ENCODE data around the gene H2BK1. TPM values are rescaled to one million over a fixed set of nuclear protein-coding genes. Genes with fewer than 3 reads are reported as not detected.

The H2BK1 gene
- total RNA-seq = not detected in 2 replicates

DNA sequence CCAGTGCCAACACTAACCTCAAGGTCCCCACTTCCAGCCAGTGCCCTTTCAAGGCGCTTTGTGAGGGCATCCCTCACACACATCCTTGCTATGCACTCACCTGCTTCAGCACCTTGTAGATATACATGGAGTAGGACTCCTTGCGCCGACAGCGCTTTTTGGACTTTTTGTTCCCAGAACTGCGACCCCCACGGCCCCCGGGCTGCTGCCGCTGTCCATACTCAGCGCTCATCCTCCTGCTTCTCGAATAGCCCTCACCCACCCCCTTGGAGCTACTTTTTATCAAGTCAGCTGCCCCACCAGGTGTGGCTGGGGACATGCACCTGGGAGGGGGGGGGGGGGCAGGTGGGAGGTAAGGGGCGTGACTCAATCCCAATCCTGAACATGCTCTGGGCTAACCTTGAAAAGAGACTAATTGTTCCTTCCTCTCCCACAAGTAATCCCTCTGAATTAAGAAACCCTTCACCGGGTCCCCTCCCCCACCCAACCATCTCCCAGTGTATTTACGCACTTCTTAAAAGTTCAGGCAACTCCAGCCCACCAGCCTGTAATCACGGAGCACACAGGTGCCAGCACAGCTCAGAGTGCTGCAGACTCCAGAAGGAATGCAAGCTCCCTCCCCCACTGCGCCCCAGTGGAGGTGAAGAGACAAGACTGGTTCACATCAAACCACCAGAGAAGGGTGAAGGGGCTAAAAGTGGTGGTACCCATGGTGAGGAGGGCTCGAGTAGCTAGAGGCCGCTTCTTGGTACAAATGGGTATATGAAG, at the start of gene H2BK1:
Gene H2BK1 (minus strand): TSS at position 402 of the 768 bp plus-strand sequence. CDS start 170 bp downstream, at position 232.

DNA sequence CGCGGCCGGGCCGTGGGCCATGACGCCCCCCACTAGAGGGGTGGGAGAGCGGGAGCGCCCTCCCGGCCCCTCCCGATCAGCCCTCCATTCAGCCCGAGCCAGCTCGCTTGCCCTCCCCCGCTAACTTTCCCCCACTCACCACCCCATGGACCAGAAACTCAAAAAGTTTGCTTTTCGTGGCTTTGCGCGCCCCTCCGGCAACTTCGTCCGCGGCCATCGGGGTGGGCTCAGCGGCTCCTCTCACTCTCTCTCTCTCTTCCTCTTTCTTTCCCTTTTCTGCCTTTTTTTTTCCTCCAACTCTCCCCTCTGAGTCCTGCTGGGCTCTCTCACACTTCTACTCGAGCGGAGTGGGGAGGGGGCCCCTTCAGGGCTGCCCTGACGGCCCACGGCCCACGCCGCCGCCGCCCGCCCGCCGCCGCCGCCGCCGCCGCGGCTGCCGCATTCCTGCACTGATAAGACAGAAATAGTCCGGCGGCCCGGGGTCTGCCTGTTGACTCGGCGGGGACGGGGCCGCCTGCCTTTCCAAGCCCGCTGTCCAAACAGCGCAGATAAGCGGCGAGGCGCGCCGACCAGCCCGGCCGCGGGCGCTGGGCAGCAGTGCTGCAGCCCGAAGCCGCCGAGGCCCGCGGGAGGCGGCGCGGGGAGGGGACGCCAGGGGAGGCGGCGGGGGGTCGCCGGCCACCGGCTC, 38.2 kb upstream of the H2BK1 start, which contains the start of gene SMARCD3:
Gene SMARCD3 (minus strand): TSS at position 349 of the 688 bp plus-strand sequence. CDS start 132 bp downstream, at position 217.

DNA sequence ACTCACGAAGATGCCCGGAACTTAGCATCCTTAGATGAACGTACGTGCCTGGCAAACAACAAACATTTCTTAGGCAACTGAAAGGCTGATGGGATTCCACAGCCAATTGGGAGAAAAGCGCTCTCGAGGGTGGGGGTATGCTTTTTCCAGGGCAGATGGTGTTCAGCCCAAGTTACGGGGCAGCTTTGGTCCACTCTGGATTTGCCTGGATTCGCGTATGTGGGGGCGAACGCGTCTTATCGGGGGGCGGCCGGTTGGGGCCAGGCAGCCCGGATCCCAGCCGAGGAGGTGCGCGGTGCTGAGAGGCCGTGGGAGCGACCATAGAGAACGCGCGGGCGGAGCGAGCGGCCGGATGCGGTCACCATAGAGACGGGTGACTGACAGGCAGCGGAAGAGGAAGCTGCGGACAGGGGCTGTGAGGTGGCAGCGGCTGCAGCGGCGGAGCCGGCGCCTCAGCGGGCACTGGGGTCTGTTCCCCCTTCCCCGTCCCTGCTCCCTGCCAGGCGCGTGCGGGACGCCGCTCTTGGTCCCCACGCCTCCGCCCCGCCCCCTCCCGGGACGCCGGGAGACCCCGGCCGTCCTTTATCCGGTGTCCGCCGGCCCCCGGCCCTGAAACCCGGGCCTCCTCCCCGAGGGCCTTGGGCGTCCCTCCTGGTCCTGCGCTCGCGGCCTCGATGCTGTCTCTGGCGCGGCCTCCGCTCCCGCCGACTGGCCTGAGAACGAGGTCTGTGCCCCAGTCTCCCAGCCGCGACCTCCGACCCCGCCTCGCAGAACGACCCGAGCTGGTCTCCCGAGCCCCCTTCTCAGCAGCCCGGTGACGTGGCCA, 22.0 kb upstream of the H2BK1 start, which contains the start of gene CHPF2:
Gene CHPF2 (plus strand): TSS at position 393 of the 826 bp plus-strand sequence. CDS start 1,529 bp downstream, outside the sequence.

DNA sequence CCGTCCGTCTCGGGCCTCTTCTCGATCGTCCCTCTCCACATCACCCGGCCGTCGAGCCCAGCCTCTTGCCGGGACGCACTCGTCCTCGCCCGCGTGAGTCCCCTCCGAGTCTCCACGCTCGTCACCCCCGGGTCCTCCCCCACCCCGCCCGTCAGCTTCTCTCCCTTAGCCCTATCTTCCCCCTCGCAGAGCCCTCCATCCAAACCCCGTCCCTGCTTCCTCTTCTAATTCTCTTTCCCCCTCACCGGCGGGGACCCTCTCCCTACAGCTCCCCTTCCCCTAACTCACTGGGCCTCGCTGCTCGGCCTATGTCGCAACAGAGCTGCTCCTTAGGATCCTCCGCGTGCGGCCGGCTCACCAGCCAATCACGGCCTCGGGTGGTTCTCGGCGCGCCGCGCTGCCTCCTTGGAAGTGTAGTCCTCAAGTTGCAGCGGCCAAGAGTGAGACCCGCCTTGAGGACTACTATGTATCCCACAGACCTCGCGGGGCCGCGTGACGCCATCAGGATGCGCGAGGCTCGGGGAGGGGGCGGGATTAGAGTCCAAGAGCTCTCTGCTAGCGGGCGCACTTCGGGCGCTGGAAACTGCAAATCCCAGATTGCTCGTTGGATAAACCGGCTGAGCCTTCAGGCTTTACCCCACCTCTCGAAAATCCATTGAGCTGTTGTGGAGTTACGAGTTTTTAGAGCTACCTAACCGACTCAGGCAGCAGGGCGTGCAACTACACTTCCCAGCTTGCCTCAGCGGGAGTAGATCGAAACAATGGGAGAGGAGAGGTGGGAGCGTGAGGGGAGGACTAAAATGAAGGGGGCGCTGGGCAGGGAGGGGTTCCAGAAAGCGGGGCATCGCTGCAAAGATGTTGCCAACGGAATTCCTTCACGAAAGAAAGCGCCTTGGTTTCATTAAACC, 16.8 kb upstream of the H2BK1 start, which contains the start of gene ABCF2:
Gene ABCF2 (minus strand): TSS at position 331 of the 908 bp plus-strand sequence. CDS start 747 bp downstream, outside the sequence.

DNA sequence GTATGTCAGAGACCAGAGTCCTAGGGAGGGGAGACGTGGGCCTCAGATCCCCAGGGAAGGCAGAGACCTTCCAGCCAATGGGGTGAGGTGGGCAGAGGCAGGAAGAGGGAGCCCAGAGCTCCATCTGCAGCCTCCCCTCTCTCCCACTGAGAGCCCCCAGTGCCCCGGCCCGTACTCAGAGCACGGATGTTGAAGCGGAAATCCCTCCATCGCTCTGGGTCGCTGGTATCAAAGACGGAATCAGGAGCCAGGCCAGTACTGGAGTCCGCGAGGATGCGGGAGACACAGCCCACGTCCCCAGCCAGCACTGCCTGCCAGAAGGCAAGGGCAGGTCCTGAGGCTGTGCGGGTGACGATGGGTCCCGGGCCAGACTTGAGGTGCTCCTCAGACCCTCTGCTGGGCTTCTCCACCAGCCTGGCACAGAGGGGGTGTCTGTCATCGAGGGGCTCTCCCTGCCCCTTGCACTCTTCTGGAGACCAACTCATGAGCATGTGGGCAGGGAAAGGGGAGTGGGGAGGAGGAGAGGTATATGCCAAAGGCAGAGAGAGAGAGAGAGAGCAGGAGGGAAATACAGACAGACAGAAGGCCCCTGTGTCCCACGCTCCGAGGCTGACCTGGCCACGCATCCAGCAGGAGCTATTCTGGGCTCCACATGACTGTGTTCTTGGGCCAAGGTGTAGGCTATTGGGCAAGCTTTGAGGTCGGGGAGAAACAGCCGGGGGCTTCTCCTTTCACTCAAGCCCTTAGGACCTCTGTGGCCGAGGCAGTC, 23.5 kb downstream of the H2BK1 start, which contains the start of gene ASB10:
Gene ASB10 (minus strand): TSS at position 611 of the 769 bp plus-strand sequence. CDS start 120 bp downstream, at position 491.

DNA sequence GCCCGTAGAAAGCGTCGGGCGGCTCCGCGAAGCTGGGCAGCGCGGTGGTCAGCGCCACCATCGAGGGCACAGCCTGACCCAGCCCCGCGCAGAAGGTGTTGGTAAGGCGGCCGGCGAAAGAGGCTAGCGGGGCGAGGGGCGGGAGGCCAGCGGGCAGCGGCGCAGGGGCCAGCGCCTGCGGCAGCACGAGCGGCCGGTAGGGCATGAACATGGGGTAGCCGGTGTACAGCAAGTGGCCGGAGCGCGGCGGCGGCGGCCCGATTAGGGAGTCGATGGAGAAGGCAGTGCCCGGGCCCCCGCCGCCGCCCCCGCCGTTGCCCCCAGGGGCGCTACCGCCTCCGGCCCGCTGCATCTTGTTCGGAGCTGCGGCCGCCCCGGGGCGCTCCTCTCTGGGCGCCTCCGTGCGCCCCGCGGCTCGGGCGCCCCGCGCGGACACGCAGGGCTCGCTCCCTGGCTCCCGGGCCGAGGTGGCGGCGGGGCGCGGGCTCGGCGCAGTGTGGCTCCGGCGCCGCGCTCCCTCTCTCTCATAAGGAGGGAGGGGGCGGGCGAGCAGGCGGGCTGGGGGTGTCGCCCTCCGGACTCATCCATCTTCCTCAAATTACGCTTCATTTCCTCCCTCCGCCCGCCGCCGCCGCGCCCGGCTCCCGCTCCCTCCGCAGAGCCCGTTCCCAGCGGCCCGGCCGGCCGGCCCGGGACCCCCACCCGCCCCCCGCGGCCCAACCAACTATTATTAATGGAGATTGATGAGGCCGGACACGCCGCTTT, 42.9 kb downstream of the H2BK1 start, which contains the start of gene GBX1:
Gene GBX1 (minus strand): TSS at position 498 of the 765 bp plus-strand sequence. CDS start 146 bp downstream, at position 352.

Other genes with a start within 250 kb of the H2BK1 start
- 0.21 and 0.24 TPM in 2 replicates for gene KCNH2, start 232.2 kb downstream of the H2BK1 start, total RNA-seq
- 0.64 TPM in 1 of 2 replicates, not detected in the other for gene NOS3, start 219.5 kb downstream of the H2BK1 start, total RNA-seq
- 0.24 TPM in 1 of 2 replicates, not detected in the other for gene ATG9B, start 186.0 kb downstream of the H2BK1 start, total RNA-seq
- 13.9 and 14.9 TPM in 2 replicates for gene ABCB8, start 182.0 kb downstream of the H2BK1 start, total RNA-seq
- 0.21 TPM in 1 of 2 replicates, not detected in the other for gene ASIC3, start 162.0 kb downstream of the H2BK1 start, total RNA-seq
- gene CDK5, start 152.6 kb downstream of the H2BK1 start, total RNA-seq = 14.1 and 18.1 TPM in 2 replicates
- gene SLC4A2, start 150.9 kb downstream of the H2BK1 start, total RNA-seq = 27.5 and 48.2 TPM in 2 replicates
- 71.0 and 78.1 TPM in 2 replicates for gene FASTK, start 129.7 kb downstream of the H2BK1 start, total RNA-seq
- gene TMUB1, start 127.0 kb downstream of the H2BK1 start, total RNA-seq = 26.9 and 27.2 TPM in 2 replicates
- gene AGAP3, start 124.0 kb downstream of the H2BK1 start, total RNA-seq = 99.0 and 106 TPM in 2 replicates
- 0.24 TPM in 1 of 2 replicates, not detected in the other for gene GBX1, start 42.8 kb downstream of the H2BK1 start, total RNA-seq
- gene ASB10, start 23.2 kb downstream of the H2BK1 start, total RNA-seq = not detected in 2 replicates
- gene ABCF2, start 16.7 kb upstream of the H2BK1 start, total RNA-seq = 70.1 and 85.5 TPM in 2 replicates
- gene CHPF2, start 22.0 kb upstream of the H2BK1 start, total RNA-seq = 32.8 and 47.0 TPM in 2 replicates
- 6.8 and 13.0 TPM in 2 replicates for gene SMARCD3, start 38.2 kb upstream of the H2BK1 start, total RNA-seq
- 31.6 and 43.1 TPM in 2 replicates for gene NUB1, start 131.3 kb upstream of the H2BK1 start, total RNA-seq
- 0.24 and 1.3 TPM in 2 replicates for gene WDR86, start 199.6 kb upstream of the H2BK1 start, total RNA-seq
- gene CRYGN, start 229.7 kb upstream of the H2BK1 start, total RNA-seq = not detected in 2 replicates

All from tracheal epithelial cell (primary cell).